ENCODE results near the gene LIMS2.

Gene LIMS2

DNA sequence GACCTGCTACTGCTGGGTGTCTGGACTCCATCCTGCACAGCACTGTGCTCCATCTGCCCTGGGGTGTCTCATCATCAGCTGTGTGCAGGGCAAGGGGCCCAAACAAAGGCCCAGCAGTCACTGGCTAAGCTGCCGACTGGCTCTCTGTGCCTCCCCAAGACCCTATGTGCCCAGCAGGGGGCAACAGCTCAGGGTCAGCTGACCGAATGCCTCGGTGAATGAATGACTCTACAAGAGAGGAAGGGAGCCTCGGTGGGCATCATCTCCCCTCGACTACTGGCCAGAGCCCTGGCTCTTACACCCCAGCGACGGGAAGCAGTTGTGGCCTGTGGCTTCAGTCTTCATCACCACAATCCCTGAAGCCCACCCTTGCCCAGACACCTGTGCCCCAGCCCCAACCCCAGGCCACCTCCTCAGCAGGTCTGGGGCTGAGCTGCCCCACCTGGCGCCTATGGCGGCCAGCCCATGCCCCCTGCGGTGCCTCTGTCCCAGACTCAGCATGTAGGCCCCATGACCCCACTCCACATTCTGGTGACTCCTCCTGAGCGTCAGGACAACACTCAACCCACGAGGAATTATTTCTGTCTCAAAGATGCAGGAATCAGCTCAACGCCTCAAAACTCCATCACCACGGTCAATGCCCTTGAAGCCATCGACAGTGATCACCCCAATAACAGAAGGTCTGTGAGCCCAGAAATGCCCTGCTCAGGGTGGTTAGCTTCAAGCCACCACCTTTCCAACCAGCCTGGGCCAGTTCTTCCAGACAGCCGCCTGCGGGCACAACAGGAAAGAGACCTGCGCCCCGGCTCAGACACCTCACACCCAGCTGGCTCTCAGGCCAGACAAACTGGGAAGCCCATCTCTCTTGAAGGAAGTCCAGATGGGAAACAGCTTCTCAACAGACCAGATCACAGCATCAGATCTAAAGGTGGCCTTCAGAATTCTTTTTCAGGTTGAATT, 31.0 kb downstream of the LIMS2 start:
- H3K4me3 Mint-ChIP-seq, result no peak overlapping the region
- H3K4me1 Mint-ChIP-seq, result peaks cover 37 to 79% of the 10 kb centered on the region in 2 donors
- no peak overlapping the region for H3K27ac Mint-ChIP-seq
- no peaks in the 10 kb centered on the region for H3K9me3 Mint-ChIP-seq
- DNase-seq (no peak), ATAC-seq (replicated peaks) (no peak)
- H3K36me3 Mint-ChIP-seq, result no peaks in the 10 kb centered on the region
- H3K27me3 Mint-ChIP-seq, result no peaks in the 10 kb centered on the region

DNA sequence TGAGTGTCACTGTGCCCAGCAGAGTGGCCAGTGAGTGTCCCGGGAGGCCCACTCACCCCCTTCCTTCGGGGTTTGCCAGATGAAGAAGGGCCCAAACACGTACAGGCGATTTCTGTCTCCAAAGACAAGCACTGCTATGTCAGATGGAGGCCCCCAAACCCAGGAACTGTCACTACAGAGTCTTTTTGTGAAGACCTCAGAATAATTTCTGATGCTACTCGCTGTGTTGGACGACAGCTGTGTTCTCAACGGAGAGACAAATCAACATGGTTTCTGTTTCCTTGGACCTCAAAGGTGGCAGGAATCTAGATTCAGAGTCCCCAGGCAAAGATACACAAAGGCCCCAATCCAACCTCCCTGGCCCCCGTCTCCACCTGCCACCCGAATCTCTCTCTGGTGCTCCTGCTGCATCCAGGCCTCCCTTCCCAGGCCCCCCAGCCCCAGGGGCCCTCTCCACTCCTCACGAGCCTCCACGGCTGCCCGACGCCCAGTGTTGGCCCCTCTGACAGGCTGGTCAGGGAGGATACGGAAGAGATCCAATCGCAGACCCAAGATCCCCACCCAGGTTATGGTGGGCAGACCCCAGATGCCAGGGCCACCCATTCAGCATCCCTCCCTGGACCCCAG, 31.8 kb downstream of the LIMS2 start:
- Mint-ChIP-seq H3K9me3 (no peaks in the 10 kb centered on the region), H3K27me3 (no peaks in the 10 kb centered on the region), H3K4me3 (no peak overlapping the region), H3K27ac (peak overlapping the region; percentile 9), H3K36me3 (peaks cover 0 to 4% of the 10 kb centered on the region in 2 donors), H3K4me1 (peaks cover 40 to 79% of the 10 kb centered on the region in 2 donors)
- DNase-seq (no peak), ATAC-seq (replicated peaks) (no peak)

DNA sequence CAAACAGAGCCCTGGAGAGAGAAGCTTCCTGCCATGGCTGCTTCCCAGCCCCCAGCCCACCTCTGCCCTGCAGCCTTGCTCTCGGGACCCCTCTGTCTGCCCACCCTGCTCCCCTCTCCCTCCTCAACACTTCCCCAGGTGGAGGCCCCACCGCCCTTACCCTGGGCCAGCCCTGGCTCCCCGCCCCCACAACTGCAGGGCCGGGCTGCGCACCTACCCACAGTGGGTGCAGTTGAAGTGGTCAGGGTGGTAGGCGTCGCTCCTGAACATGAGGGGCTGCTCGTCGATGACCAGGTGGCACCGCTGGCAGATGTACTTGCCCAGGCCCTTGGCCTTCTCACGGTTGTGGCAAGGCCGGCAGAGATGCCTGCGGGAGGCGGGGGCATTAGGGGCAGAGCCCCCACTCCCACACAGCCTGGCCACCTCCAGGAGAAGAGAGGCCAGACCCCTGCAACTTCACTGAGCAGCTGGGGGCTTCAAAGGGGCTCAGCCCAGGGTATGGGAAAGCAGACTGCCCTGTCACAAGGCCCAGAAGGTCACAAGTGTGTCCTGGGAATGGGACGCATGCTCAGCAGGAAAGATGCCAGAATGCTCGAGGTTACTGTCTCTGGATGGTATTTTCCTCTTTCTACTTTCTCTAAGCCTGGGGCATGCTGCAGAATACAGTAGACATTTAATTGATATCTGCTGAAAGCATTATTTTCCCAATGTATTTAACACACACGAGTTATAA, 32.5 kb downstream of the LIMS2 start:
- peaks cover 41 to 79% of the 10 kb centered on the region in 2 donors for H3K4me1 Mint-ChIP-seq
- ATAC-seq (replicated peaks) (no peak), DNase-seq (no peak)
- no peak overlapping the region for H3K4me3 Mint-ChIP-seq
- H3K27me3 Mint-ChIP-seq, result no peaks in the 10 kb centered on the region
- no peak overlapping the region for H3K27ac Mint-ChIP-seq
- no peaks in the 10 kb centered on the region for H3K9me3 Mint-ChIP-seq
- H3K36me3 Mint-ChIP-seq, result peaks cover 0 to 6% of the 10 kb centered on the region in 2 donors

DNA sequence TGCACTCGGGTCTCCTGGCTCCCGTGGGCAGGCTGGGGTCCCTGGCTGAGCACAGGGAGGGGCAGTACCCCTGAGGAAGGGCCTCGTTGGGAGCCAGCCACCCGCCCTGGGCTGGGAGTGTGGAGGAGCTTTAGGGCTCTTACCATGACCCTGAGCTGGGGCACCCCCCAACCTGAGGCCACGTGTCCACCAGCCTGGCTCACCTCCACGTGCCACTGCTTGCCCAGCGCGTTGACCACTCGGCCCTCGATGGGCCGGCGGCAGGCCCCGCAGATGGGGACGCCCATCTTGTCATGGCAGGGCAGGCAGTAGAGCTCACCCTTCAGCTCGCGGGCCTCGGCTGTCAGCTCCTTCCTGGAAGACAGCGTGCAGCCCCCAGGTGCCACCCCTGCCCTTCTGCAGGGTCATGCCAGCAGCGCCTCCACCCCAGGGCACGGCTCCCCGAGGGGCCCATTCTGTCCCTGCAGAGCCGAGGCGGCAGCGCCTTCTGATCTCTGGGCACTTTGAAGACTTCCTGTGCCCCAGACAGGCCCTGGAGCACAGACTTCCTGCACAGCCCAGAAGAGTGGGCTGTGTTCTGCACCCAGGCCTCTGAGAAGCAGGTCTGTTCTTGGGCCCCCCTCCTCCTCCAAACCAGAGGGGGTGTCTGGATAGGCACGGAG, 33.4 kb downstream of the LIMS2 start:
- peaks cover 0 to 8% of the 10 kb centered on the region in 2 donors for H3K36me3 Mint-ChIP-seq
- peaks cover 37 to 79% of the 10 kb centered on the region in 2 donors for H3K4me1 Mint-ChIP-seq
- no peaks in the 10 kb centered on the region for H3K9me3 Mint-ChIP-seq
- H3K27me3 Mint-ChIP-seq, result no peaks in the 10 kb centered on the region
- ATAC-seq (replicated peaks) (no peak), DNase-seq (no peak)
- peak overlapping the region in 1 of 2 donors; percentile 32 for H3K4me3 Mint-ChIP-seq
- no peak overlapping the region for H3K27ac Mint-ChIP-seq

DNA sequence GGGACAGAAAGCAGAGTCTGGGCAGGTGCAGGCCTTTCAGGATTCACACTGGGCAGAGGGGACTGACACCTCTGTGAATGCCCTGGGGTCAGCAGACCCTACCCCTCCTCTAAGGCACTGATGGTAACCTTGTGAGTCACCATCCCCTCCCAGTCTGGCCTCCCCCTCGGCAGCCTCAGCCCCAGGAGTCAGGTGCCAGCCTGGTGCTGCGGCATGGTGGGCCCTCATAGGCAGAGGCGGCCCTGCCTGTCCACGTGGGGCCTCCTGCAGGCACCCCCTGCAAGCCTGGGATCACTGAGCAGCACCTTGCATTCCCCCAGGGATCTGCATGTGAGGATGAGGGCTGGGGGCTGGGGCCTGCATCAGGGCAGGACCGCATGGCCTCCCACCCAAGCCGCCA, 34.2 kb downstream of the LIMS2 start:
- no peaks in the 10 kb centered on the region for H3K9me3 Mint-ChIP-seq
- no peak overlapping the region for H3K27ac Mint-ChIP-seq
- no peak for DNase-seq
- no peaks in the 10 kb centered on the region for H3K27me3 Mint-ChIP-seq
- no peak overlapping the region for H3K4me3 Mint-ChIP-seq
- no peak for ATAC-seq (replicated peaks)
- peaks cover 4 to 14% of the 10 kb centered on the region in 2 donors for H3K36me3 Mint-ChIP-seq
- H3K4me1 Mint-ChIP-seq, result peaks cover 42 to 79% of the 10 kb centered on the region in 2 donors

DNA sequence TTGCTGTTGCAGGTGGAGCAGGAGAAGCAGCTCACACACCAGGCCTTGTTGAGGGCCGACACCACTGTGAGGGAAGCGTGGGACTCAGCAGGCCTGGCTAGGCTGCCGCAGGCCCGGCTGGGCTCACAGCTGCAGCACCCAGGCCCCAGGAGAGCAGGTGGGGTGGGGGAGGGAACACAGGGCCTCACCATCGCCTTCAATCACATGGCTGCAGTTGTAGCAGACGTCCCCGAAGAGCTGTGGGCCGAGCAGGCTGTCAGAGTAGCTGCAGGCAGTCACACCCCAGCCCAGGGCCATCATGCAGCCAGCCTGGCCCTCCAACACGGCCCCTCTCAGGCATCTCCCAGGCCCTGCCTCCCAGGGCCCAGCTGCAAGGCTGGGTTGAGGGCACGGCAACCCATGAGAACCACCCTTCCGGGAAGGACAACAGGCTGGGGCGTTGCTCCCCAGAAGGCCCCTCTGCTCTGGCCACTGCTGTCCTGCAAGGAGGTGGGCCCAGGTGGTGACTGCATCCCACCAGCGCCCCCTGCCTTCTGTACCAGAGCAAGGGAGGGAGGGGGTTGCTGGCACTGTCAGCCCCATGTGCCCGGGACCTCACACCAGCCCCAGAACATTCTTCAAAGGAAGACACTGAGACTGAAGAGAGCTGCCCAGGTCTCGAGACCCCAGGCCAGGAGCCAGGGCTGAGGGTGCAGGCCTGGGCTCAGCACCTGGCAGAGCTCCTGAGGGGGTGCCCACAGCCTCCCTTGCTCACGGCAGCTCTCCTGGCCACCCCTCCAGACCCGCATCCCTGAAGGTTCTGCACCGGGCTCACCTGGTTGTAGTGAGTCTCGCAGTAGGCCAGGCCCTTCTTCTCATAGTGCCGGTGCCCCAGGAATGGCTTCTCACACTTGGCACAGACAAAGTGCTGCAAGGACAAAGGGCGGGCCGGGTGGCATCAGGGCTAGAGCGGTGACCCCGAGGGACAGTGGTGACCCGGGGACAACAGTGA, 35.0 kb downstream of the LIMS2 start:
- Mint-ChIP-seq H3K4me3 (no peak overlapping the region), H3K27me3 (no peaks in the 10 kb centered on the region), H3K27ac (peak overlapping the region; percentile 95), H3K36me3 (peaks cover 4 to 22% of the 10 kb centered on the region in 2 donors), H3K9me3 (no peaks in the 10 kb centered on the region), H3K4me1 (peaks cover 48 to 81% of the 10 kb centered on the region in 2 donors)
- ATAC-seq (replicated peaks), result peak; percentile 73 to 79
- peak; percentile 64 for DNase-seq

DNA sequence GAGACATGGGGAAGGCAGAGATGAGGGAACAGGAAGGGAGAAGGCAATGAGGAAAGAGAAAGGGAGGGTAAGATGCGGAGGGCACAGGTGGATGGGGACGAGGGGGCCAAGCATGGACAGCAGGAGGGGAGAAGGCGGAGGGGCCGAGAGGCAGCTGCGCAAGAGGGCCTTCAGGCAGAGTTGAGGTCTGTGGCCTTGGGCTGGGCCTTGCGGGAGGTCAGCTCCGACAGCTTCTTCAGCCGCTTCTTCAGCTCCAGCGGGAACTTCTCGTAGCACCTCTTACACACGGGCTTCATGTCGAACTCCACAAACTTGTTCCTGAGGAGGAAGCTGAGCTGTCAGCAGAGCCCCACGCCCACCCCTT, 36.2 kb downstream of the LIMS2 start:
- Mint-ChIP-seq H3K4me3 (peak overlapping the region; percentile 42 to 43), H3K27ac (peak overlapping the region; percentile 95), H3K36me3 (peaks cover 4 to 33% of the 10 kb centered on the region in 2 donors), H3K9me3 (no peaks in the 10 kb centered on the region), H3K4me1 (peaks cover 60 to 93% of the 10 kb centered on the region in 2 donors), H3K27me3 (no peaks in the 10 kb centered on the region)
- ATAC-seq (replicated peaks), result no peak
- no peak for DNase-seq

DNA sequence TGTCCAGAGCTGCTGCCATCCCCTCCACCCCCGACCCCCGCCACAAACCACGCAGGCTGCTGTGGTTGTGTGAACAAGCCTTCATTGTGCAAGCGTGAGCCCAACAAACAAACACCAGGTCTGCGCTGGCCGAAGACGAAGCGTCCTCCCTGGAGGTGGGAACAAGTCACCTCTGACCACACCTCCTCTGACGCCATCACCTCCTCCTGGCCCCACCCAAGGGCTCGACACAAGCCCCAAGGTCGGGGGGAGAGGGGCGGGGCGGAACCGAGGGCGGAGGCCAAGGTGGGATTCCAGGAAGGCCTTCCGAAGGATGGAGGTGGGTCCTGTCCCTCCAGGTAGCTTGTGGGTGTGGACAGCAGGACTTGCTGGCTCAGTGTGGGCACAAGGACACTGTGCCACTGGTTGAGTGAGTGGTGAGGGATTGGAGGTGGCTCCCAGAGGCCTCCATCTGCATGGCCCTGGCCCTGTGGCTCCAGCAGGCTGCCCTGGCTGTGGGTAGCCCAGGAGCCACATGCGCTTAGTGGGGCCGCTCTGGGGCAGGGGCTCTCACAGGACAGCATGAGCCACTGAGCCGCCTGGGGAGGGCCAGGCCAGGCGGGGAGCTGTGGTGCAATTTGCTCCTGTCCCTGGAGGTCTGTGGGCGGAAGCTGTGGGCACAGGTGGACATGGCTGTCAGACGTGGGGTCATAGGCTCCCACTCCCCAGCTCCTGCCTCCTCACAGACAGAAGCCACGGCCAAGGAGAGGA, 36.8 kb downstream of the LIMS2 start:
- Mint-ChIP-seq H3K4me3 (peak overlapping the region; percentile 43 to 71), H3K27ac (peak overlapping the region; percentile 95), H3K27me3 (no peaks in the 10 kb centered on the region), H3K9me3 (no peaks in the 10 kb centered on the region), H3K4me1 (peaks cover 62 to 93% of the 10 kb centered on the region in 2 donors), H3K36me3 (peaks cover 4 to 33% of the 10 kb centered on the region in 2 donors)
- ATAC-seq (replicated peaks) (no peak), DNase-seq (no peak)

DNA sequence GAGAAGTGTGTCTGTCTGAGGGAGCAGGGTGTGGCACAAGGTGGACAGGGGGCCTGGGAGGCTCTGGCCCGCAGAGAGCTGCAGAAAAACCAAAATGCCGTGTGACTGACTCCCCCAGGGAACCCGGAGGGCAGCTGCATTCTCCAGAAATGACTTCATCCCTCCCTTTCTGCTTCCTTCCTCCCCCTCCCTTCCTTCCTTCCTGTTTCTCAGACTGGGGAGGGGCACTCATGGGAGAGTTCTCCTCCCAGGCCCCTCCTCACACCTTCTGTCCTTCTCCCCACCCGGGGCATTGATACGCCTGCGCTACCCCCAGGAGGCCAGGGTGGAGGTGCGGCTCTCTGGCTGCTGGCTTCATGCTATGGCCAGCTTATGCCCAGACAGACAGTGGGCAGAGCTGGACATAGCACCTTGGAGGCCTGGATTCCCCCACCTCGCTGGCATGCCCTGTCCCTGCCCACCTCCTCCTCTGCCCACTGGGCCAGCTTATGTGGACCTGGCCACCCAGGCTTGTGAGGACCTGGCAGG, 37.5 kb downstream of the LIMS2 start:
- peaks cover 4 to 33% of the 10 kb centered on the region in 2 donors for H3K36me3 Mint-ChIP-seq
- peak overlapping the region; percentile 95 for H3K27ac Mint-ChIP-seq
- ATAC-seq (replicated peaks) (peak; percentile 10 to 14), DNase-seq (peak; percentile 51)
- no peaks in the 10 kb centered on the region for H3K27me3 Mint-ChIP-seq
- H3K4me3 Mint-ChIP-seq, result peak overlapping the region; percentile 71 to 73
- no peaks in the 10 kb centered on the region for H3K9me3 Mint-ChIP-seq
- peaks cover 69 to 100% of the 10 kb centered on the region in 2 donors for H3K4me1 Mint-ChIP-seq

DNA sequence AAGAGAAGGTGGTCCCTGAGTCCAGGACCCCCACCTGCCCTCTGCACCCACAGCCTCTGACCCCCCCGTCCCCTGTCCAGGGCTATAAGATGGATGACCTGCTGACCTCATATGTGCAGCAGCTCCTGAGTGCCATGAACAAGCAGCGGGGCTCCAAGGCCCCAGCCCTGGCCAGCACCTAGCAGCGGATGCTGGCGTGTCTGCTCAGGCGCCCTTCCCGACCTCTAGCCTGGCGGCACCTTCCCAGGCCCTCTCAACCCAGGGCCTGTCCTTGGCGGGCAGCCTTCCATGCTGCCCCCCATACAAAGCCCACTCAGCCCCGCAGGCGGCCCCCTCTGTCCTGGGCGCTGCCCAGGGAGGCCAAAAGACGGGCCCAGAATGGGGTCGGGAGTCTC, 38.1 kb downstream of the LIMS2 start:
- H3K9me3 Mint-ChIP-seq, result no peaks in the 10 kb centered on the region
- no peak for DNase-seq
- no peak for ATAC-seq (replicated peaks)
- H3K27ac Mint-ChIP-seq, result peak overlapping the region; percentile 82
- peaks cover 74 to 100% of the 10 kb centered on the region in 2 donors for H3K4me1 Mint-ChIP-seq
- peak overlapping the region in 1 of 2 donors; percentile 21 for H3K4me3 Mint-ChIP-seq
- H3K36me3 Mint-ChIP-seq, result peaks cover 4 to 33% of the 10 kb centered on the region in 2 donors
- no peaks in the 10 kb centered on the region for H3K27me3 Mint-ChIP-seq

DNA sequence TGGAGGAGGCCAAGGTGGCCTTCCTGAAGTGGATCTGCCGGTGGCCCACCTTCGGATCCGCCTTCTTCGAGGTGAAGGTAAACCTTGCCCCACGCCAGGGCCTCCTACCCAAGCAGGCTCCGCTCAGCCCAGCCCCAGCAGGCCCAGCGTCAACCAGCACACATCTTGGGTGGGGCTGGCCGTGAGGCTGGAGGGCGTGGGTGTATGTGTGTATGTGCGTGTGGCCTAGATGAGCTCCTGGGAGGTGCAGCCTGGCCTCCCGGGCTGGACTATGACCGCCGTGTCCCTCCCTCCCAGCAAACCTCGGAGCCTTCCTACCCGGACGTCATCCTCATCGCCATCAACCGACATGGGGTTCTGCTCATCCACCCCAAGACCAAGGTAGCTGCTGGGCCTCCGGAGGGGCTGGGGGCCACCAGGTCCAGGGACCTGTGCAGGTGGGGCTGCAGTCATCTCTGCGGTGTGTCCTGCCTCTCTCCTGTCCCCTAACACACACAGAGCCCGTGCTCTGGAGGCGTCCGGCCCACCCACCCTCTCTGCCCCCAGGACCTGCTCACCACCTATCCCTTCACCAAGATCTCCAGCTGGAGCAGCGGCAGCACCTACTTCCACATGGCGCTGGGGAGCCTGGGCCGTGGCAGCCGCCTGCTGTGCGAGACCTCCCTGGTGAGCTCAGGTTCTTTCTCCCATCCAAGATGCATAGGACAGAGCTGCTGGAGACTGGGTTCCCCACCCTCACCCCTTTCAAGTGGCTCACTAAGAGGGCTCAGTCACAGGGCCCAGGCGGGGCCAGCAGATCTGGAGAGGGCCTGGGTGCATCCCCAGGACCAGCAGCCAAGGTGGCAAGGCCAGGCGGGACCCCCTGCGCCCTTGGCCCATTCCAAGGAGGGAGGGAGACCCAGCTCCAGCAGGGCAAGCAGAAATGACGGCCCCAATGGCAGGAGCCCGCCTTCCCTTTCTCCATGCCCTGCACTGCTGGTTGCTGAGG, 38.8 kb downstream of the LIMS2 start:
- no peak for DNase-seq
- H3K27ac Mint-ChIP-seq, result peak overlapping the region; percentile 82

More for the DNA sequence above, 38.8 kb downstream of the LIMS2 start:
- Mint-ChIP-seq H3K4me3 (peak overlapping the region; percentile 29 to 59), H3K36me3 (peaks cover 4 to 33% of the 10 kb centered on the region in 2 donors), H3K27me3 (no peaks in the 10 kb centered on the region), H3K4me1 (peaks cover 77 to 100% of the 10 kb centered on the region in 2 donors), H3K9me3 (no peaks in the 10 kb centered on the region)
- ATAC-seq (replicated peaks), result no peak

All from stimulated activated naive B cell treated with anti-CD40 and anti-IgM and Interleukin-4, amounts not matched to agents 10 μg/mL and 1 μg/mL and 100 μg/mL, for 72 hours (primary cell).